GM23248 (cell line): ENCODE data around the gene FETUB.

Experiments used
- EZH2 ChIP-seq: fragments of 200-600 bp; sonication (generic); IDR thresholded peaks from 2 replicates; pipeline ENCODE4 v1.6.1; 2018; ENCODE audit warnings: antibody characterized with exemption, mild to moderate bottlenecking; ENCODE audit not compliant: insufficient read depth, poor library complexity, severe bottlenecking
- EZH2phosphoT487 ChIP-seq: fragments of 200-600 bp; sonication (generic); IDR thresholded peaks from 2 replicates; pipeline ENCODE4 v1.6.1; 2018; ENCODE audit warnings: antibody characterized with exemption, moderate library complexity, mild to moderate bottlenecking, low read depth; ENCODE audit not compliant: insufficient read depth

- TF ChIP-seq EZH2 (no peak), EZH2phosphoT487 (no peak)
Measured at GRCh38 chr3:186671051-186671450, 30.9 kb downstream of the FETUB start.
